Stimulated activated CD4-positive, alpha-beta T cell treated with anti-CD3 and anti-CD28 coated beads, Interleukin-12 subunit alpha, Interleukin-12 subunit beta, amount 100 ng/mL, for 48 hours (primary cell): ENCODE results near the gene ZNF525.
"Not testable (repeated sequence)": the region's sequence is repeated elsewhere in the genome, so short reads cannot be mapped to it uniquely, and the experiment has no call there.

Source experiments
- DNase-seq, 3 donors: peaks; one replicate each; pipeline ENCODE4 v3.0.0-alpha.2; 2020; ENCODE audit warnings: low read depth in 2 of 3, low spot score in 1 of 3

ZNF525 gene

DNA sequence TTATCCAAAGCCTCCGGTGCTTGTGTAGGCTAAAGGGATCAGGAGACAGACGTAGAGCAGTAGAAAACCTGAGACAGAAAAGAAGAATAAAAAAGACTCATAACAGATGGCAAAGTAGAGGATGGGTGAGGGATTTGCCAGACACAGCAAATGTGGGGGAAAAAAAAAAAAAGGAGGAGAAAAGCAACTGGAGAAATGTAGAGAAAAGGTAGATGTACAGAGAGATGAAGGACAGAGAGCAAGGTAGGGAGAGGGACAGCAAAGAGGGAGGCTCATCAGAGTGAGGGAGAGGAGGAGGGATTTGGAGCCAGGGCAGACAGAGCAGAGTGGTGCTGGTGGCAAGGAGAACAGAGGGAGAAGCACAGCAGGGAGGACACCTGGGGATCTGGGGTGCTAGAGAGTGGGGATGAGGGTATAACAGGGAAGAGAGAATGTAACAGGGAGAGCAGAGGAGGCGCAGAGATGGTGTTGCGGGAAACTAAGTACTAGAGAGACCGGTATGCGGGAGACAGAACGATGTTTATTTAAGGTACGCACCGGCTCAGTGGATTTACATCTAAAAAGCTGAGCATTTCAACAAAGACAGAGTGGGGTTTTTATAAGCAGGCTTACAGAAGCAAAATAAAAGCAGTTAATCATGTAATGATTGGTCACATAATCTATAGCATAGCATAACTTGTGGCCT, 30.5 kb downstream of the ZNF525 start:
- DNase-seq, result not testable (repeated sequence)

DNA sequence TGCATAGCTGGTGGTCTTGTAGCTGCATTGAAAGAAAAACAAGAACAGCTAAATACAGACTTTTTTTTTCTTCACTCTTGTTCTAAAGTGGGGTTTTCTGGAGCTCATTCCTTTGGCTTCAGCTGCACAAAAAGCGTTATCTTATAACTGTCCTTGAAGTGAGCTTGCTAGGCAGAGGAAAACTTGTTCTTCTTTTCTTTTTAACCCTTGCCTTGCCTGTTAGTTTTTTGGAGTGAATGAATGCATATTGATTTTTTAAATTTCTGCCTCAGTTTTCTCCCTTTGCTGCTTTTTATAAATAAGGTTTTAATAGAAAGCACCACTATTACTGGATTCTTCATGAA, 31.0 kb downstream of the ZNF525 start:
- DNase-seq, result no peak

DNA sequence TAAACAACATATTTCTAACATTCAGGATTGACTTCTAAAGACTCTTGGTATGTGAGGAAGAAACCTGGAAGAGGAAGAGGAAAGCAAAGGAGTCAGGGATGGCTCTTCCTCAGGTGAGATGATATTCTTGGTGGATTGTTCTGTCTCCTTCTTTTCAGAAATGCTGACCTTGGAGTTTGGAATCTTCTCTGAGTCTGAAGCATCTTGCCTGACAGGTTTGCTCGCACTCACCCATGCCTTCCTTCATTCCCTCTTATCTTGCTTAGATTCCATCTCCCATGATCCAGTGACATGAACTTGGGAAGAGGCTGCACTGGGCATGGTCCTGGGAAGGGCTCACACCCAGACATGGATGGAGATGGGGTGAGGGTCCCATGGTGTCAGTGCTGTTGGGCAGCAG, 32.4 kb downstream of the ZNF525 start:
- not testable (repeated sequence) for DNase-seq

DNA sequence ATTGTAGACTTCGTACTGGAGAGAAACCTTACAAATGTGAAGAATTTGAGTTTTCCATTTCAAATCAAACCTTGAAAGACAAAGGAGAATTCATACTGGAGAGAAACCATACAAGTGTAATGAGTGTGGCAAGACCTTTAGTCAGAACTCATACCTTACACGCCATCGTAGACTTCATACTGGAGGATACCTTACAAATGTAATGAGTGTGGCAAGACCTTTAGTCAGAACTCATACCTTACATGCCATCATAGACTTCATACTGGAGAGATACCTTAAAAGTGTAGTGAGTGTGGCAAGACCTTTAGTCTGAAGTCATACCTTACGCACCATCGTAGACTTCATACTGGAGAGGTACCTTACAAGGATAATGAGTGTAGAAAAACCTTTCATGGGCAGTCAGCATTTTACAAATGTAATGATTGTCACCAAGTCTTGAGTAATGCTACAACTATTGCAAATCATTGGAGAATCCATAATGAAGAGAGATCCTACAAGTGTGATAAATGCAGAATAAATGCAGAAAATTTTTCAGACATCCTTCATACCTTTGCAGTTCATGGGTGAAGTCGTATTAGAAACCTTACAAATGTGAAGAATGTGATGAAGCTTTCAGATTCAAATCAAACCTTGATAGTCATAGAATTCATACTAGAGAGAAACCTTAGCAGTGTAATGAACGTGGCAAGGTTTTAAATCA, 44.1 kb downstream of the ZNF525 start:
- no peak for DNase-seq

DNA sequence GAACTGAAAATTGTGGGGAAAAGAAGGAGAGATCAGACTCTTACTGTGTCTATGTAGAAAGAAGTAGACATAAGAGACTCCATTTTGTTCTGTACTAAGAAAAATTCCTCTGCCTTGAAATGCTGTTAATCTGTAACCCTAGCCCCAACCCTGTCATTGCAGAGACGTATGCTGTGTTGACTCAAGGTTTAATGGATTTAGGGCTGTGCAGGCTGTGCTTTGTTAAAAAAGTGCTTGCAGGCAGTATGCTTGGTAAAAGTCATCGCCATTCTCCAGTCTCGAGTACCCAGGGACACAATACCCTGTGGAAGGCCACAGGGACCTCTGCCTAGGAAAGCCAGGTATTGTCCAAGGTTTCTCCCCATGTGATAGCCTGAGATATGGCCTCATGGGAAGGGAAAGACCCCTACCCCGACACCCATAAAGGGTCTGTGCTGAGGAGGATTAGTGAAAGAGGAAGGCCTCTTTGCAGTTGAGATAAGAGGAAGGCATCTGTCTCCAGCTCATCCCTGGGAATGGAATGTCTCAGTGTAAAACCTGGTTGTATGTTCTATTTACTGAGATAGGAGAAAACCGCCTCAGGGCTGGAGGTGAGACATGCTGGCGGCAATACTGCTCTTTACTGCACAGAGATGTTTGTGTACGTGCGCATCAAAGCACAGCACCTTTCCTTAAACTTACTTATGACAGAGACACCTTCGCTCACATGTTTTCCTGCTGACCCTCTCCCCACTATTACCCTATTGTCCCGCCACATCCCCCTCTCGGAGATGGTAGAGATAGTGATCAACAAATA, 55.2 kb downstream of the ZNF525 start:
- DNase-seq, result not testable (repeated sequence)

DNA sequence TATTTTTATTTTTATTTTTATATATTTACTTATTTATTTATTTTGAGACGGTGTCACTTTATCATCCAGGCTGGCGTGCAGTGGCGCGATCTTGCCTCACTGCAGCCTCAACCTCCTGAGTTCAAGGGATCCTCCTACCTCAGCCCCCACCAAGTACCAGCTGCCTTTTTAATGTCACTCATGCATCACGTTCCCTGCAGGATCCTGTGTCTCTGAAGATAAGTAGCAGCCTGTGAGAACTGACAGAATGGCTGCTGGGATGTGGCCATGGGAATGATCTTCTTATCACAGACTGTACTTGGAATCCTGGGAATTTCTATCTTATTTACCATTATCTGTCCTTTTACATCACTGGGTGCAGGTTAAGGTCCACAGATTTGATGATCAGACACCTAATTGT, 57.0 kb downstream of the ZNF525 start:
- no peak for DNase-seq

DNA sequence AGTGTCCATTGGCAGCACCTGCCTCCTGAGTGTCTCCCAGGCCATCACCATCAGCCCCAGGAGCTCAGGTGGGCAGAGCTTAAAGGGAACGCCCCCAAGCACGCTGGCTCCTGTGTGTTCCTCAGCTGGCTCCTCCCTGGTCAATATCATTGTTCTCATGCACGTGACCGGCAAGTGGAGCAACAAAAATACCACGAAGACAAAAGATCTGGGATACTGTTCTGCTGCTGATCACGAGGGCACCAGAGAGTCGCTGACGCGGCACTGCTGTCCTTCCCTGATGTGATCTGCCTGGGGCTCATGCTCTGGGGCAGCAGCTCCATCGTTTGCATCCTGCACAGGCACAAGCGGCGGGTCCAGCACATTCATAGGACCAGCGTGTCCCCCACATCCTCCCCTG, 57.6 kb downstream of the ZNF525 start:
- DNase-seq, result not testable (repeated sequence)

DNA sequence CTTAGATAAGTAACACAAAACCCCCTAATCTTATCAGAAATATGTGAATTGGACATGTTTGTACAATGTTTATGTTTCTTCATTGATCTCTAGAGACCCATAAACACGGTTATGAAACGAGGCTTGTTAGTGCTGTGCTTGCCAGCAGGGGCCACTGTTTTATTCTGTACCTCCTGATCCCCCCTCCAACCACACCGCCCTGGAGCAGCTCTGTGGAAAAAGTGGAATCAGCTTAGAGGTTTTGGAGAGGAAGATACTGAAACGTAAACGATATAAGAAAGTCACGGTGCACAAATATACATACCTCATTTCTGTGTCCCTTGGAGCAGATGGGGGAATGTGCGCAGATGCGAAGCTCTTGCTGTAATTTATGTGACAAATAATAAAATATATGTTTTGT, 58.2 kb downstream of the ZNF525 start:
- DNase-seq, result not testable (repeated sequence)

DNA sequence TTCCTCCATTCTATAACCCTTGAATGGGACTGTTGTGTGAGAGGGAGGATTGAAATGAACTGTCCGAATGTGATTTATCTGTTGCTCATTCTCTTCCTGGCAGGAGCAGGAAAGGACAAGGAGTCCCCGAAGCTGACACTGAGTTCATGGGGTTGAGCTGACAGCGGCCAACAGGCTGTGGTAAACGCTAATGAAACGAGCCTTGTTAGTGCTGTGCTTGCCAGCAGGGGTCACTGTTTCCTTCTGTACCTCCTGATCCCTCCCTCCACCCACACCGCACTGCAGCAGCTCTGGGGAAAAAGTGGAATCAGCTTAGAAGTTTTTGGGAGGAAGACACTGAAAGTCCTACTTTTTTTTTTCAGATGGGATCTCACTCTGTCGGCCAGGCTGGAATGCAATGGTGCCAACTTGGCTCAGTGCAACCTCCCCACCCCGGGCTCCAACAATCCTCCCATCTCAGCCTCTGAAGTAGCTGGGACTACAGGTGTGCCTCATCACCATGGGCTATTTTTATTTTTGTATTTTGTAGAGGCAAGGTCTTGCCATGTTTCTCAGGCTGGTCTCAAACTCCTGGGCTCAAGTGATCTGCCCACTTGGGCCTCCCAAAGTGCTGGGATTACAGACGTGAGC, 59.6 kb downstream of the ZNF525 start:
- peak; percentile 34 to 58 (median 55) for DNase-seq

DNA sequence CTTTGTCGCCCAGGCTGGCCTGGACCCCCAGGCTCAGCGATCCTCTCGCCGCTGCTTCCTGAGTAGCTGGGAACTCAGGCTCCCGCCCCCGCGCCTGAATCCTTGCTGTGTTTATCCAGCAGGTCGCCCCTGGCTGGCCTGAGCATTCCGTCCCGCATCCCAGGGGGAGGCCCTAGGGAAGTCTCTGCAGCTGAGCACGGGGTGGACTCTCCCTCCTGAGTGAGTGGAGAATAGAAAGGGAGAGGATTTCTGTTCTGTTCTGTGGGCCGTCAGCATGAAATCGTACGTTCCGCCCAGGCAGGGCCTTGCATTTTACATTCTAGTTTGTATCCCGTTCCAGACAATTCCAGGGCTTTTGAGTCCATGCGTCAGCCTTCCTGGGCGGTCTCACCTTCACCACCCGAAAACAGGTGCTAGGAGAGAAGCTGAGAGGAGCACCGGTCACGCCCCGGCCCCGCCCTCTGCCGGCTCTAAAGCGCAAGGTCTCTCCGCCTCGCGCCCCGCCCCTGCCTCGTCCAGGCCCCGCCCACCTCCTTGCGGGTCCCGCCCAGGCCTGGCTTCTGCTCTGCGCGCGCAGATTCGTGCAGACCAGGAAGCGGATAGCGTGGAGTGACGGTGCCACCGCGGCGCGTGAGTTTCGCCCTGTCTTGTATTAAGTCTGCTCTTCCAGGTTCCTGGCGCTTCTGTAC, 66.0 kb downstream of the ZNF525 start, which contains the start of gene ZNF761:
TSS of gene ZNF761 (plus strand) at position 586 of the 689 bp plus-strand sequence. CDS start 15,285 bp downstream, outside the sequence.
- peak; percentile 93 to 96 (median 93) for DNase-seq

DNA sequence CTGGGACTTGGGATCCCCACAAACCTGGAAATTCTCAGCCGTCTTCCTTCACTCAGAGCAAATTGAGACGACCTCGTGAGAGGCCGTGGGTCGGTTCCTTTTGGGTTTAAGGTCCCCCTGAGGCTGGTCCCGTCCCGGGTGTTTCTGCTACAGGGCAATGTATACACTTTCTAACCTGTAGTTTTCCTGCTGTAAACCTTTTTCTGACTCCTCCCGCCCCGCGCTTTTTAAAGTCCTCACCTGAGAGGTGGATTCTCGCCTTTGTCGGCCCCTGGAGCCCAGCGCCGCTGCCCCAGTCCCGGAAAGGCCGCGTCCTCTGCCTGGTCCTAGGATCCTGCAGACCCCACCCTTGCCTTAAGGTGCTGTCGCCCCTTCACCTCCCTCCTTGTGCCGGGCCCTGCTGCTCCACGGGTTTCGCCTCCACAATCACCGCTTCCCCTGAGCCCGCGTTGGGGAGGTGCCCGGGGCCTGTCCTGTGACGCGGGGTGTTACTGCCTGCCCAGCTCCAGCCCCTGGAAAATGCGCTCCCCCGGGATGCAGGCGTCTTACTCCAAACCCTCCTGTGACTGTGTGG, 66.7 kb downstream of the ZNF525 start:
- peak in 1 of 3 donors; percentile 1 for DNase-seq
